HEK293T (cell line): ENCODE measurements around the gene ZSCAN9.

Experiments used
- BHLHE40 ChIP-seq: fragments of 450-650 bp; IDR thresholded peaks from 2 replicates; pipeline ENCODE4 v1.6.1; 2016; ENCODE audit warnings: mild to moderate bottlenecking, moderate library complexity, borderline replicate concordance
- FOXA1 ChIP-seq: fragments of 450-650 bp; IDR thresholded peaks from 2 replicates; pipeline ENCODE4 v1.6.1; 2016; ENCODE audit warnings: mild to moderate bottlenecking
- FOXK2 ChIP-seq: fragments of 450-650 bp; IDR thresholded peaks from 2 replicates; pipeline ENCODE4 v1.6.1; 2016; ENCODE audit warnings: mild to moderate bottlenecking
- FOXM1 ChIP-seq: fragments of 450-650 bp; IDR thresholded peaks from 2 replicates; pipeline ENCODE4 v1.6.1; 2017; ENCODE audit warnings: mild to moderate bottlenecking, borderline replicate concordance
- NFRKB ChIP-seq: fragments of 450-650 bp; IDR thresholded peaks from 2 replicates; pipeline ENCODE4 v1.6.1; 2016; ENCODE audit warnings: mild to moderate bottlenecking, moderate library complexity
- ZNF384 ChIP-seq: fragments of 450-650 bp; IDR thresholded peaks from 2 replicates; pipeline ENCODE4 v1.6.1; 2016

DNA sequence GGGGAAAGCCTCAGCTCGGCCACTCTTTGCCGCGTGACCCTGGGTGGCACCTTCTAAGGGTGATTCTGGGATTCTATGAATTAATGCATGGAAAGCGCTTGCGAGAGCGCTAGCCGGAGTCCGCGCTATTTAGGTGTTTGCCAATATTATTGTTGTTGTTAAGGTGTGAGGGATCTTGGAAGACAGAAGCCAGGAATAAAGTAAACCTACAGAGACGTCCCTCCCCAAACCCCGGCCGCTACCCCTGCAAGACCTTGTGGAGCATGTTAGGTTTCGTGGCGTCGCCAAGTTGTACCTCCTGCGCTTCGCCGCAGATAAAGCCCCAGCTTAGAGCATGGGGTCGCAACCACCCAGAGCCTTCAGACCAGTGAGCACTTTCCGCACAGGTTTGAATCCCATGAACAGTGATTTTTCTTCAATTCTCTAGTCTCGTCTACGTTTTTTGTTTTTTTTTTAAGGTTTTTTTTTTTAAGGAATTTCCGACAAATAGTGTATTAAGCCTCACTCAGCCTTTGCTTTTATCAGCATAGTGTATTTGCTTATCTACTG lies 16.9 kb upstream of the ZSCAN9 start:
- TF ChIP-seq NFRKB, result no peak
- TF ChIP-seq FOXK2, result no peak
- TF ChIP-seq ZNF384, result no peak
- TF ChIP-seq FOXM1, result no peak
- no peak for TF ChIP-seq FOXA1
- TF ChIP-seq BHLHE40, result no peak
